Measurements from ENCODE around the gene CCDC175. TPM values are rescaled to one million over a fixed set of nuclear protein-coding genes. Genes with fewer than 3 reads are reported as not detected.

CCDC175 gene
- not detected for polyA plus RNA-seq (2013, experiment 1 of 2; ENCODE audit: insufficient read length)
- not detected for polyA plus RNA-seq (2013, experiment 2 of 2; ENCODE audit: insufficient read length)

DNA sequence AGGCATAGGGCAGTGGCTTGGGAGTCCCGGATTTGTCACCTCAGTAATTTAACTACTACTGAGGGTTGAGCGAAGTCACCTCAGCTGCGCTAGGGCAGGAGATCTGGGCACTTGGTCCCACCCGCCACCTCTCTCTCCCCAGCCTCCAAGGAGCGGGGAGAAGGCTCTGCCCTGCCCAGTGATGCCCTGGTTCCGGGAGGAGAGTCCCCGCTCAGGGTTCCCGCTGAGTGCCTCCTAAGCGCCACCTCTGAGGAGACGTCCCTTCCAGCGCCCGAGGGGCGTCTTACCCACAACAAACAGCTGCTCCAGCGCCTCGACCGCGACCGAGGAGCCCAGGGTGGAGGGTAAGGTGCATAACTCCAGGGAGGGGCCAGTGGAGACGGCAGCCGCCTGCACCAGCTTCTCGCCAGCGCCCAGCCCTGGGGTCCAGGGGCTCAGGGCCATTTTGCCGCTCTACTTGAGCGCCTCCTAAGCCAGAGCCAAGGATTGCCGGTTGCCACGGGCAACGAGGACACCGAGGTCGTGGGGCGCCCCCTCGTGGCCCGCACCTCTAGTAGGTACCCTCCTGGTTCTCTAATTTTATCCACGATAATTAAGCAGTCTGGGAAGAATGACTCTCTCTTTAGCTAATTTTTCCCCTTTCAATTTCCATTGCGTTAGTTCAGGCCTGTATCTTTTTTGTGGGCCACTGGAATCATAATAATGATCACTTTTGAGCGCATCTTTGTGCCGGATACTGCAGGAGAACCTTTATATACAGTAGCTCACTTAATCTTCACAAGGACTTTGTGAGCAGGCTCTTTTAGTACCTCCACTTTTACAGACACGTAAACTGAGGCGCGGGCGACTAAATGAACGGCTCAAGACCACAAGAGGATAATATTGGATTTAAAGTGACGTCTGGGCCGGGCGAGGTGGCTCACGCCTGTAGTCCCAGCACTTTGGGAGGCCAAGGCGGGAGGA, at the start of gene CCDC175:
Gene CCDC175 (minus strand): TSS at position 481 of the 963 bp plus-strand sequence. CDS start 37 bp downstream, at position 444.
- peak; percentile 72 for DNase-seq

- DNase-seq: no peak
Observed at GRCh38 chr14:59622631-59623030, 46.0 kb upstream of the CCDC175 start.

GRCh38 chr14:59619061-59619460, 42.4 kb upstream of the CCDC175 start:
- DNase-seq: no peak

DNA sequence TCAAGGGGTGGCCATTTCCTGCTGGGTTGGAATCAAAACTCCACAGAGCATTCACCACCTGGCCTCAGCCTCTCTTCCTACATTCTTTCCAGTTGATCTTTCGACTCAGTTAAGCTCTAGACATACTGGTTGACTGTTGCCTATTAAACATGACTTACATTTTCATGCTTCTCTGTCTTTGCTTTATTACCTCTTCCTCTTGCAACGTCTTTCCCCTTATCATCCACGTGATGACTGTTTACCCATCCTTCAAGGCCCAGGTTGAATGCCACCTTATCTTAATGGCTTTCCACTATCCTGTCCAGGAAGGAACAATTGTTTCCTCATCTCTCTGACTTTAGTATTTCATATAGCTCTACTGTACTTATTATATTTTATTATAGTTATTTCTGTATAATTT, 24.4 kb upstream of the CCDC175 start:
- no peak for DNase-seq

DNA sequence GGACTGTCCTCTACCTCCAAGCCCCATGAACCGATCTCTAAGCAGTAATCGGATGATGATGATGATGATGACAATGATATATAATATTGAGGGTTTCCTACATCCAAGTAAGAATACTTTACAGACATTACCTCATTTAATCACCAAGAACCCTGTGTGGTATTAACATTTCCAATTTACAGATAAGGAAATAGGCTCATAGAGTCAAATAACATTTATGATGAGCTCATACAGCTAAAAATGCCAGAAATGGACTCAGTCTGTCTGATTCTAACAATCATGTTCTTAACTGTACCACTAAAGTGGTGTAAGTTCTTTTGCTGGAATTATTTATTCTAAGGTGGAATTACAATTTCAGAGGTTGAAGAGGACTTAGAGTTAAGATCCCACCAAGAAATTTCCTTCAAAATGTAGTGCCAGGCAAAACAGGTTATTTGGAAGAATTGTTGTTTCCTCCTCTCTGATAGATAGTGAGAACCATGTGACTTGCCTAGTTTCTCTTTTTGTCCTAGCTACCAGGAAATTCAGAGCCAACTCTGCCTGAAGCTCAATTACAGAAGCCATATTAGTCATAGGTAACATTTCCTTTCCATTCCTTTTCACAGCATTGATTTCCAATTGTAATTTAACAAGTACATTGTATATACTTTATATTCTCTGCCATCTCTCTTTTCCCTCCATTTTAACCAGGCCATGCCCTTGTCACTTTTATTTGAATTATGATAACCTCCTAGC, 23.8 kb upstream of the CCDC175 start:
- DNase-seq: no peak

DNA sequence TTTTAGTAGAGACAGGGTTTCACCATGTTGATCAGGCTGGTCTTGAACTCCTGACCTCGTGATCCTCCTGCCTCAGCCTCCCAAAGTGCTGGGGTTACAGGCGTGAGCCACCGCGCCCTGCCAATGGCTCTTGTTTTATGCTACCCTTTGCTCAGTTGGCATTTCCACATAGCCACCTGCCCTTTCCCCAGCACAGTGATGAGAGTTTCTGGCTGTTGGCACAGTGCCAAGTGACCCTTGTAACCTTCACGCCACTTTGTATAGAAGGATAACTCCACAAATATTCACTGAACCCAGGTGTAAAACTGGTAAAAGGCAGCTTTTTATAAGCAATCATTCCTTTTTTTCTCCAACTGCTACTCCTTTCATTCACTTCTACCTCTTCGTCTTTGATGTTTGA, 18.5 kb upstream of the CCDC175 start:
- DNase-seq: no peak

DNA sequence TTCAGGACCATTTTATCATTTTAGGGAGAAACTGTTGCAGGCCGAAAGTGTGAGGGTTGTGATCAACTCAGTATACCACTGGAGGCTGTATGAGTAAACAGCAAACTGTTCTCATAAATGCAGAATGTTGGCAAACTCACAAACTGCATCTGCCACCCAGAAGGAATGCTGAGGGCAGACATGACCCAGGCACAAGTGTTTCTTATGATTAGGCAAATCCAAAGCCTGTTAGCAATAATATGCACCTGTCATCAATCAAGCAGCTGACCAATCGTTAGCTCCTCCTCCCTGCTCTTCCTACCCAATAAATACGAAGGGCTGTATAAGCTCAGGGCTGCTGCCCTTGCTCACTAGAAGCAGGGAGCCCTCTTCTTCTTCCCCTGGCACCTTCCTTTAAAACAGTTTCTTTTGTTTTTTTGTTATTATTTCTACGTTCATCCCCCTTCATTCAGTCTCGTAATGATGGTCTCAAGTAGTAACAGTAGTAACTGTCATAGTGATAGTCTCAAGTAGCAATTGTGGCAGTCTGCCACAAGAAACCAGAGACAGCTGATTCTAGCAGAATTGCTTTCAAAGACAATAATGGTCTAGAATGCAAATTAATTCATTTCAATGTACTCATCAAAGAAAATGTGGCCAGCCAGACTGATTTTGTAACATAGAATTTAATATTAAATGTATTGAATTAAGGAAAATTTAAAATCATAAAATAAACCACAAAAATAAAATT, 15.2 kb upstream of the CCDC175 start:
- DNase-seq: no peak

GRCh38 chr14:59588101-59588500, 11.5 kb upstream of the CCDC175 start:
- DNase-seq: no peak

DNA sequence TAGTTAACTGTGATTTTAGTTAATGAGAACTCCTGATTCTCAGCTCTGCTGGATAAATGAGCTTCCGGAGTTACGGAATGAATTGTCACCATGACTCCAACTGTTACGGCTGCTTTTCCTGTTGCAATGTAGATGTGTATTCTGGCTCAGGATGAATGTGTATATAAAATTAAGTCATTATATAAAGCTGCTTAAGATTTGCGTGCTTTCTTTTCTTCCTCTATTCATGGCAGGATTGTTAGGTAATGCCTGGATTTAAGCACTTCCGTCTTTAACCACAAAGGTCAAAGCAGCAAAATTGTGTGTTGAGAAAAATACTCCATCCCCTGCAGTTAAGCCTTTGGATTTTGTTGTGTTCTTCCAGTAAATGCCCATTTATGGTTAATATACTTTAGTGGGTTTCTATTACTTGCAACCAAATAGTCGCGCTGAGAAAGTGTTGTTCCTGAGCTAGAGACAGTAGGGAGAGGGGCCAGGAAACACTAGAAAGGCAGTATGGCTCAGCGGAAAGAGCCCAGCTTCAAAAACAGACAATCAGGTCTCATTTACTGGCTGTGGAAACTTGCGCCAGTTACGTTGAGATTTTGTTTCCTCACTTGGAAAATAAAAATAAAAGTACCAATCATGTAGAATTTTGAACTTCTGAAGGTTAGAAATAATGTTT, 9.4 kb upstream of the CCDC175 start:
- DNase-seq: no peak

DNA sequence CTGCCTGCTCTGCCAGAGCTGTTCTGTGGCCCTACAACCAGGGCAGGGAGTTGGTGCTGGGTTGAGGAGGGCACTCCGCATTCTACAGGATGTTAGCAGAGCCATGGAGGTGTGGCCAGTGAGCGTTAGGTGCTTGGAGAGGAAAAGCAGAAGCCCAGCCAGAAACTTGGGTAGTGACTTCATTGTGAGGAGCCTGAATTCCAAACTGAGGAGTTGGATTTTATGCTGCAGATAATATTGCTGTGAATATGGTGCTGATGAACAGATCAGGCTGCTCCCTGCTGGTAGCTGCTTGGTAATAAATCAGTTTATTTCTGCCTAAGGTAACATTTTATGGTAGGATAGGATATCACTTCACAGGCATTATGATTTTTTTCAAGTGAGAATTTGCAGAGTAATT, 7.1 kb upstream of the CCDC175 start:
- DNase-seq: peak; percentile 25

GRCh38 chr14:59582845-59583509, 6.4 kb upstream of the CCDC175 start:
- DNase-seq: no peak

DNA sequence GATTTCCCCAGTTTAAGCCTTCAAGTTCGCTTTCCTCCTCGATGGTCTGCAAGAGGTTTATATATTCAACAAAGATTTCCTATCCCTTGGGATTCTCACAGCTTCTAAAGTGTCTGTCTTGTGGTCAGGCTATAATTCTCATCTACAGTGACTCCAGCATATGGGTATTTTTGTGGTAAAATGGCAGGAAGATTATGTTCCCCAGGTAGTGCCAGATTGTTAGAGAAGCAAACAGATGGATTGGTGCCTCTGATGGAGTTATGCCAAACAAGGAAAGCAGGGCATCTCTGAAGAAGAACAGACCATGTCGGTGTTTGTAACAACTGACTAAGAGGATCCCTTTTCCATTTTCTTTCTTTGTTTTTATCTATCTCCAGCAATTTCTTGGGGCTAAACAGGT, 5.5 kb upstream of the CCDC175 start:
- no peak for DNase-seq

DNA sequence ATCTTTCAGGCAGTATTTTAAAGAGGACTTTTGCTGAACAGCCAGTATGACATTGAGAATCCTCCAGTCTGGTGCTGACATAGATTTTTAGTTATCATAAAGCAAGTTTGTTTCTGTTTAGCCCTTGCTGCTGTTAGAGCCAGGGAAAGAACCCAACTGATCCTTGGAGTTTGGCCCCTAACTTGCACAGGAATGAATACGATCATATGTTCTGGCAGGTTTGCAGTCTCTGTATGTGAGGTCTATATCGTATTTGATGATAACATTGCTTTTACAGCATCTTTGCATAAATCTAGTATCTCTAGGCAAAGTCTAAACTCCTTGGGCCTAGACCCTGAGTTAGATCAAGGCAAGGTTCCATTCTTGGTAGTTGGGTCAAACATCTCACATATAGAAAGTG, 4.3 kb upstream of the CCDC175 start:
- no peak for DNase-seq

- no peak for DNase-seq
Observed at GRCh38 chr14:59570122-59570521, 6.5 kb downstream of the CCDC175 start.

DNA sequence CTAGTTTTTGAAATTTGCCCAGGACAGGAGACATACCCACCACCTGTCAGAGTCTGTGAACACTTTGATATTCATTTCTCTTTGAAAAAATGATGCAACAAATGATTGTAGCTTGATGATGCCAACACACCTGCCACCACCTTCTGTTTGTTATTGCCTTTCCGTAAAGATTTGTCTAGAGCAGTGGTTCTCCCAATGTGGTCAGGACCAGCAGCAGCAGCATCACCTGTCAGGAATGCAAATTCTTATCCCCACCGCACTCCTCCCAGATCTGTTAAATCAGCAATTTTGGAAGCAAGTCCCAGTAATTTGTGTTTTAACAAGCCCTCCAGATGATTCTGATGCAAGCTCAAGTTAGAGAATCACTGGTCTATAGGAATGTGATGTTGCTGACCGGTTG, 9.9 kb downstream of the CCDC175 start:
- DNase-seq: no peak

GRCh38 chr14:59566296-59566695, 10.3 kb downstream of the CCDC175 start:
- DNase-seq: no peak

- no peak for DNase-seq
Observed at GRCh38 chr14:59565087-59565486, 11.5 kb downstream of the CCDC175 start.

DNA sequence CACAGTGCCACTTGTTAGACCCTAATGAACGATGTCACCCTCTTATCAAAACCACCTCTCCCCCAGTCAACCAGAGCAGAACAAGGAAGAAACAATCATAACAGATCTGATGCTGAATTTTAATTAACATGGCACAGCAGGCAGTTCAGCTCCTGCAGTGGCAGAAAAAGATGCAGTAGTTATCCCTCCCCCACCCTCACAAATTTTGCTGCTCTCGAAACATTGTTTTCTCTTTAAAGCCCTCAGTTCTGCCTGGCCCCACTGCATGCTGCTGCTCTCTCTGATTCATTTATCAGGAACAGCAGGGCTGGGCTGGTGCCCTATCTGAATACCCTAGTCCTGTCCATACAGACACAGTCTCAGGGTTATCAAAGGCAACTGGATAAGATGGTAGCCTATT, 12.2 kb downstream of the CCDC175 start:
- no peak for DNase-seq

DNA sequence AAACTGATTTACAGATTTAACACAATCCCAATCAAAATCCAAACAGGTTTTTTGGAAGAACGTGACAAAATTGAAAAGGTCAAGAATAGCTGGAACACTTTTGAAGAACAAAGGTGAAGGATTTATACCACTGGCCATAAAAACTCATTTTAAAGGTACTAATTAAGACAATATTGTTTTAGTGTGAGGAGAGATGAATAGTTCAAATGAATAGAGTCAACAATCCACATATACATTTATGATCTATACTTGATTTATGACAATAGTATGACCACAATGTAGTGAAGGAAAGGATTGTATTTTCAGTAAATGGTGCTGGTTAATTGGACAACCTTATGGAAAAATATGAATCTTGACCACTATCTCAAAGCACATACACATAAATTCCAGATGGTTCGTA, 29.3 kb downstream of the CCDC175 start:
- DNase-seq: no peak

GRCh38 chr14:59543873-59544272, 32.7 kb downstream of the CCDC175 start:
- DNase-seq: no peak

GRCh38 chr14:59541731-59542130, 34.9 kb downstream of the CCDC175 start:
- no peak for DNase-seq

- DNase-seq: no peak
Observed at GRCh38 chr14:59540852-59541251, 35.8 kb downstream of the CCDC175 start.
